HG03139 (cell line): ENCODE data around the gene TWF2.

Experiments used
- ATAC-seq: cut with Tn5 transposase; IDR thresholded peaks from one replicate; pipeline ENCODE4 v1.9.1; 2021; ENCODE audit not compliant: unreplicated experiment

The TWF2 gene

GRCh38 chr3:52223449-52224408 lies 15.2 kb downstream of the TWF2 start:
- no peak for ATAC-seq

DNA sequence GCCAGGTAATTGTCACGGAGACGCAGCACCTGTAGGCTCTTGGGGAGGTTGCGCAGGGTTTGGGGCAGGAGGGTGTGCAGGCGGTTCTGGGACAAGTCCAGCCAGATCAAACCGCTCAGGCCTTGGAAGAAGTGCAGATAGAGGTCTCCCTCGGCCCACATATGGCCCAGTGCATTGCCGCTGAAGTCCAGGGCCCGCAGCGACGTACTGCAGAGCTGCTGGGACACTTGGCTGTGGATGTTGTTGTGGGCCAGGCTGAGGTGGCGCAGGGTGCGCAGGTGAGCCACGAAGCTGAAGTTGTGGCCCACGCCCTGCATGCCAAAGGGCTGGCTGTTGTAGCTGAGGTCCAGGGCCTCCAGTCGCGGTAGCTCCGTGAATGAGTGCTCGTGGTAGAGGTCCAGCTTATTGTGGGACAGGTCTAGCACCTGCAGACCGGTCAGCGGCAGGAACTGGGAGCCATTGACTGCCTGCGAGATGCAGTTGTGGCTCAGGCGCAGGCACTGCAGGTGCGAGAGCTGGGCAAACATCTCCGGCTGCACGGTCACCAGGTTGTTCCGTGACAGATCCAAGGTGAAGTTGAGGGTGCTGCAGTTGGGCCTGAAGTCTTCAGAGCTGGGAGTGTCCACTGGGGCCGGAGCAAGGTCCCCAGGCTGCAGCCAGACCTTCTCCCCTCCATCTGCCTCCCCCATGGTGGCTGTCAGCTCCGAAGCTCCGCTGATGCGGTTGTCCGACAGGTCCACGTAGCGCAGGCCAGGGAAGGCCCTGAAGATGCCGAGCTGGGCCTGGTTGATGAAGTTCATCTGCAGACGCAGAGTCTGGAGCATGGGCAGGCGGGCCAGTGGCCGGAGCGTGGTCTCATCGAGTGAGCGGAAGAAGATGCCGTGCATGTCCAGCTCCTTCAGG lies 16.4 kb downstream of the TWF2 start:
- ATAC-seq, result no peak

GRCh38 chr3:52221563-52222318 lies 17.2 kb downstream of the TWF2 start:
- no peak for ATAC-seq

- ATAC-seq, result no peak
Measured at GRCh38 chr3:52221141-52221562, 17.8 kb downstream of the TWF2 start.

DNA sequence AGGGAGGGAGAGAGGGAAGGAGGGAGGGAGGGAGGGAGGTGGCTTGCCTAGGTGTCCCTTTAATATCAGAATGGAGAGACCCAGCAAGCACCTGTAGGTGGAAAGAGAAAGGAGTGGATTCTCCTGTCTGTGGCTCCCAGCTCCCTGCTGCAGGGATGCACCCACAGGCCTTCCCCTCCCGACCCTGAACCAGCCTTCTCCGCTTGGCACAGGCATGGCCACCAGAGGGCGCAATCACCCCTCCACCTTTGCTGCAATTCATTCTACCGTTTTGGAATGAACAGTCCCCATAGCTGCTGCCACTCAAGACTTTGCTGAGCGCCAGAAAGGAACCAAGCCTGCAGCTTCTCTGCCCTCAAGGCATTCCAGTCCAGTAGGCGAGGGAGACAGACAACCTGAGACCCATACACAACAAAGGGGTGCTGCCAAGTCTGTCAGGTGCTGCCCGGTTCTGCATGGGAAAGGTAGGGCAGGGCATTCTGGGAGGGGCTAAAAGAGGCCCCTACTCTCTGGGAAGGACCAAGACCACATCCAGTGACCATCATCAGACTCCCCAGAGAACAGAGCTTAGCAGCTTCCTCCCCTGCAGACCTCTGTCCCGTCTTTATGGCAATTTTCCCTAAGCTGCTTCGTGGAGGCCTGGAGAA lies 18.5 kb downstream of the TWF2 start:
- peak; percentile 46 for ATAC-seq

- no peak for ATAC-seq
Measured at GRCh38 chr3:52218937-52219650, 19.9 kb downstream of the TWF2 start.

DNA sequence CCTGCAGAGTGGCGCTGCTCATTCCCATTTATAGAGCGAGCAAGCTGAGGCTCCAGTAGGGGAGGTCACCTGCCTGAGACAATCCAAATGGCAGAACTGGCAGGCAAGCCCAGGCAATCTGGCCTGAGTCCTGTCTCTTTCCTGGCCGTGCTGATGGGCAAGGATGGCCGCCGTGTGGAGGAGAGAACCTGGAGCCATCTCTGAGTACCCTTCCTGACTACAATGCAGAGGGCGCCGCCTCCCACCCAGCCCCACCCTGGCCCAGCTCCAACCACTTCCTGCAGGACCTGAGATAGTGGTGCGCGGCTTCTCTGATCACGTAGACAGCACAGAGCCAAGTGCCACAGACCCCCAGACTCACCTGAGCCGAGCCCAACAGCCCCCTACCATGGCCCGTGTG lies 20.5 kb downstream of the TWF2 start:
- no peak for ATAC-seq

- ATAC-seq, result no peak
Measured at GRCh38 chr3:52218026-52218425, 20.9 kb downstream of the TWF2 start.

DNA sequence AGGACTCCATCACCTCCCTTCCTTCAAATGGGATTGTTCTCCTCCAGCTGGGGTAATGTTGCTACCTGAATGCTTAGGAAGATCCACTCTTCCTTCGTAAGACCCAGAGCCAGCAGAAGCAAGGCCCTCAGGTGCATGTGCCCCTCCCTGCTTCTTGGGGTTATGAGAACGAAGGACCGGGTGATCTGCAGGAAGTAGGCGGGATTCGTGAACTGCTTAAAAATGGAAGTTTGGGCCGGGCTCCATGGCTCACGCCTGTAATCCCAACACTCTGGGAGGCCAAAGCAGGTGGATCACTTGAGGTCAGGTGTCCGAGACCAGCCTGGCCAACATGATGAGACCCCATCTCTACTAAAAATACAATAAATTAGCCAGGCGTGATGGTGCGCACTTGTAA lies 21.6 kb downstream of the TWF2 start:
- ATAC-seq, result no peak

DNA sequence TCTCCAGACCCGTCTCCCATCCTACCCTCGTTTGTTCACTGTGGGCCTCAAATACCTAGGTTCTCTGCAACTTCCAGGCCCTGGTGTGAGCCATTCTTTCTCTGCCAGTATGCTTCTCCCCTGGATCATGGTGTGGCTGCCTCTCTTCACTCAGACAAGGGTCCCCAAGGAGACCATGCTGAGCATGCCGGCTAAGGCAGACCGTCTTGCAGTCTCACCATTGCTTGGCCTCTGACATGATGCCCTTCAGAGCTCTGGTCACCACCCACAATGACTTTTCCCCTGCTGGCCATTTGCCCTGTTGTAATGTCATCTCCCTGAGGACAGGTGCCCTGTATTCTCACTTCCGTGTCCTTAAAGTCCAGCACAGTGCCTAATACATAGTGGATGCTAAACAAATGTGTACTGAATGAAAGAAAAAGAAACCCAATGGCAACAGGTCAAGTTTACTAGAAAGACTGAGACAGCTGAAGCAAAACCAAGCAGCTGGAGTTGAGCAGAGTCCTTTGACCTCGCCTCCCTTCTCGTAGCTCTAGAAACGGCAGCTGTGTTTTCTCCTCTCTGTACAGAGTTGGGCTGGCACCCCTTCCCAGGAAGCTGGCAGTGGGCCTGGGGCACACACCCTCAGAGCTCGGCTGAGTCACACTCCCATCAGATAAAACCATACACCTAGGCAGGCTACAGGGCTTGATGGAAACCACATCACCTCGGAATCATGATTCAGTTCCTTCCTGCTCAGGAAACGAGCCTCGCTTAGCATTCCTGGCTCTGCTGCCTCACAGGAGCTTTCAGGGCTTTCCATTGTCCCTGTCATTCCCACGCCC lies 22.2 kb downstream of the TWF2 start:
- ATAC-seq, result no peak

GRCh38 chr3:52215351-52215750 lies 23.6 kb downstream of the TWF2 start:
- ATAC-seq, result no peak

GRCh38 chr3:52213901-52214300 lies 25.1 kb downstream of the TWF2 start:
- no peak for ATAC-seq

DNA sequence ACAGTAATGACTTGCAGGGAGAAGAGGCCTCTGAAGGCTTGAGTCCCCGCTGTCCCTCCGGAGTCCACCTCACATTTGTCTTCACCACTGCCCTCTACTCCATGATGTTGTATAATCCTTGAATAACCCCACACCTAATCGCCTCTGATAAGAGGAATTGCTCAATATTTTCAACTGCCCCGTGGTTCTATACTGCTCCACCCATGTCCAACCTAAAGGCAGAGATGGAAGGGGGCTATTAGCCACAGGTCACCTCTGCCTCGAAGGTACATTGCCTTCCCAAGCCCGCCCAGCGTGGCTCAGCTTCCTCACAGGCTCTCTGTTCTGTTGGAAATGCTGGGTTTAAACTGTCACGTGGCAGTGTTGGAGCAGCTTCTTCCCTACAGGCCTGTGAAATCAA lies 26.0 kb downstream of the TWF2 start:
- ATAC-seq, result no peak

DNA sequence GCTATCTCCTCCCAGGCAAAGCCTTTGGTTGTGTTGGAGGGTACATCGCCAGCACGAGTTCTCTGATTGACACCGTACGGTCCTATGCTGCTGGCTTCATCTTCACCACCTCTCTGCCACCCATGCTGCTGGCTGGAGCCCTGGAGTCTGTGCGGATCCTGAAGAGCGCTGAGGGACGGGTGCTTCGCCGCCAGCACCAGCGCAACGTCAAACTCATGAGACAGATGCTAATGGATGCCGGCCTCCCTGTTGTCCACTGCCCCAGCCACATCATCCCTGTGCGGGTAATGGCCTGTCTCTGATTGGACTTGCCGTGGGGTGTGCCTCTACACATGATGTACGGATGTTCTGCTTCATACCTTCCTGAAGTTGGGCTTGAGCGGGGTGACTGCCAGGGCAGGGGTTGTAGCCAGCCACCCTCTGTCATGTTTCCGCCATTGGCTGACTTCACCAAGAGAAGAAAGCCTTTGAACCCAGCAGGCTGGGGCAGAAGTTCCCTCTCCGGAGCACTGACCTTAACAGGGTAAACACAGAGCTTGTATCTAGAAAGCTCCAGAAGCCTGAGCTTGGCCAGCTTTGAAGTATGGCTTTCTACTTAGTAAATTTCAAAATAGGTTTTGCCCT lies 27.6 kb downstream of the TWF2 start:
- no peak for ATAC-seq

DNA sequence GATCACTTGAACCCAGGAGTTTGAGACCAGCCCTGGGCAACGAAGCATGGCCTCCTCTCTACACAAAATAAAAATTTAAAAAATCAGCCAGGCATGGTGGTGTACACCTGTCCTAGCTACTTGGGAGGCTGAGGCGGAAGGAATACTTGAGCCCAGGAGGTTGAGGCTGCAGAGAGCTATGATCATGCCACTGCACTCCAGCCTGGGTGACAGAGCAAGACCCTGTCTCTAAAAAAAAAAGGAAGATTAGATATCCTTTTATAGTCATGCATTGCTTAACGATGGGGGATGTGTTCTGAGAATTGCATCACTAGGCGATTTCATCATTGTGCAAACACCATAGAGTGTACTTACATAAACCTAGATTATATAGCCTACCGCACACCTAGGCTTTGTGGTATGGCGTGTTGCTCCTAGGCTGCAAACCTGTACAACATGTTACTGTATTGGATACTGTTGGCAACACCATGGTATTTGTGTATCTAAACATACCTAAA lies 28.4 kb downstream of the TWF2 start:
- ATAC-seq, result no peak

DNA sequence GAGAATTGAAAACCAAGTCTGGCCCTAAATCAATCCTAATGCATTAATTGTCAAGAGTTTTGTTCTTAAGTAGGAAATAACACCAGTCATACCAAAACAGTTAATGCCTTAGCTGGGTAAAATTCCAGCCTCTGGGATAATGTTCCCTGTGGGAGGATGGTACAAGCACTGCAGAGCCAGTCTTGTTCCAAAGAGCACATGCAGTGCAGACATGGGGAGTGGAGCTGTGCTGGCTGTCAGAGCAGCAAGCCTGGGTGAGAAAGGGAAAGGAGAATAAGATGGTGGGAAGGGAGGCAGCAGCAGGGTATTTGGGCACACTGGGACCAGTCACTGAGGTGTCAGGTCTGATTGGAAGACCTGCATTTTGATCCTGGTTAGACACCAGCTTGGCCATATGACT lies 28.9 kb downstream of the TWF2 start:
- no peak for ATAC-seq

DNA sequence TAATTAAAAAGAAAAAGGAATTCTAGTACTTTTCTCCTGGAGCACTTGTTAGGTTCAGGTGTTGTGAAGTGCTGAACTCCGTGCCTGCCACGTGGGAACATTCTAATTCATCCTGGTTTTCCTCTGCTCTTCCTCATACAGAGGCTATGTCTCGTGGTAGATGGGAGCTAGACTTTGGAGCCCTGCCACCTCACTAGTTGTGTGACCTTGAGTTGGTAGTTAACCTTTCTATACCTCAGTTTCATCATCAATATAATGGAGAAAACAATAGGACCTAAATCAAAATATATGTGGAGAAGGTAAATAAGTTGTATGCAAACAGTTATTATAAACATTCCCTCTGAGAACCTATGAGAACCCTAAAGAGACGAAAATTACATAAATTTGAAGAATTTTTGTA lies 30.4 kb downstream of the TWF2 start:
- ATAC-seq, result no peak

DNA sequence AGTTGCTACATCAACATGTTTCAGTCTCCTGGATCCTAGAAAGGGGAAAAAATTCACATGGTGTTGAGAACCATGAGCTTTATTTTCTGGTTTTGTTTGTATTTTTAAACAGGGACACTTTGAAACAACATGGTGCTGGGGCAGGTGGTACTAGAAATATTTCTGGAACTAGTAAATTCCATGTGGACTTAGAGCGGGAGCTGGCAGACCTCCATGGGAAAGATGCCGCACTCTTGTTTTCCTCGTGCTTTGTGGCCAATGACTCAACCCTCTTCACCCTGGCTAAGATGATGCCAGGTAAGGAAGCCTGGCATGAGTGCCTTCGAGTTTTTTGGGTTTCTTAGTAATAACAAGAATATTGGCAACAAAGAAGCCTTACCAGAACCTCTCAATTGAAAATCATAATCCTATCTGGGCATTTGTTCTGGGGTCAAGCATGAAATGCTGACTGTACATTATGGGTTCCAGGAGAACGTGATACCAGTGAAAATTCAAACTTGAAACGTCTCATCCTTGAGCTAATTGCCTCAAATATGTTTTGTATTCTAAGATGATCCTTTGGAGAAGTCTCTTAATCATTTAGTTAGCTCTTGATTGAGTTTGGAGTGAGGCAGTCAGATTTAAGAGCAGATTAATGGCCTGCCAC lies 33.1 kb downstream of the TWF2 start:
- no peak for ATAC-seq
